Mesendoderm (in vitro differentiated cells): ENCODE results near the gene CEMIP.

Experiments used
- DNase-seq: peaks from one replicate; pipeline ENCODE4 v3.0.0; 2013
- H2AK5ac ChIP-seq: 2 replicates; pipeline ENCODE4 v1.6.1; 2013; ENCODE audit warnings: low read length, inconsistent platforms
- H2BK120ac ChIP-seq: 2 replicates; pipeline ENCODE4 v1.6.1; 2013; ENCODE audit warnings: low read depth, mild to moderate bottlenecking, low read length, moderate library complexity, mixed read lengths
- H2BK15ac ChIP-seq: replicated peaks from 2 replicates; pipeline ENCODE4 v1.6.1; 2013; ENCODE audit warnings: low read depth, mild to moderate bottlenecking, moderate library complexity
- H2BK5ac ChIP-seq: 2 replicates; pipeline ENCODE4 v1.6.1; 2013; ENCODE audit warnings: low read length, inconsistent platforms
- H3K18ac ChIP-seq: 2 replicates; pipeline ENCODE4 v1.6.1; 2013; ENCODE audit warnings: mild to moderate bottlenecking, low read length, mixed read lengths
- H3K23ac ChIP-seq: one replicate; pipeline ENCODE4 v1.6.1; 2013; ENCODE audit warnings: low read length
- H3K27ac ChIP-seq: 2 replicates; pipeline ENCODE4 v1.5.1; 2013; ENCODE audit warnings: low read depth, mild to moderate bottlenecking, inconsistent platforms, low read length, moderate library complexity
- H3K27me3 ChIP-seq: 2 replicates; pipeline ENCODE4 v1.6.1; 2013; ENCODE audit warnings: low read length, control low read depth, mild to moderate bottlenecking, inconsistent platforms; ENCODE audit not compliant: insufficient read depth, poor library complexity
- H3K36me3 ChIP-seq: 2 replicates; pipeline ENCODE4 v1.6.1; 2013; ENCODE audit warnings: low read length, inconsistent platforms; ENCODE audit not compliant: control insufficient read depth, insufficient read depth
- H3K4ac ChIP-seq: one replicate; pipeline ENCODE4 v1.6.1; 2013; ENCODE audit warnings: low read depth, mild to moderate bottlenecking, low read length, moderate library complexity
- H3K4me1 ChIP-seq: 2 replicates; pipeline ENCODE4 v1.6.1; 2013; ENCODE audit warnings: low read depth, low read length, inconsistent platforms; ENCODE audit not compliant: control insufficient read depth
- H3K4me2 ChIP-seq: 2 replicates; pipeline ENCODE4 v1.6.1; 2013; ENCODE audit warnings: low read length
- H3K4me3 ChIP-seq: 2 replicates; pipeline ENCODE4 v1.5.1; 2013; ENCODE audit warnings: mild to moderate bottlenecking, low read length
- H3K56ac ChIP-seq: one replicate; pipeline ENCODE4 v1.6.1; 2013; ENCODE audit warnings: low read length
- H3K79me1 ChIP-seq: 2 replicates; pipeline ENCODE4 v1.6.1; 2013; ENCODE audit warnings: low read length, inconsistent platforms
- H3K79me2 ChIP-seq: 2 replicates; pipeline ENCODE4 v1.6.1; 2013; ENCODE audit warnings: mild to moderate bottlenecking, low read length; ENCODE audit not compliant: control insufficient read depth, insufficient read depth
- H3K9ac ChIP-seq: 2 replicates; pipeline ENCODE4 v1.6.1; 2013; ENCODE audit warnings: low read length, inconsistent platforms
- H4K5ac ChIP-seq: one replicate; pipeline ENCODE4 v1.6.1; 2013; ENCODE audit warnings: low read length
- H4K8ac ChIP-seq: one replicate; pipeline ENCODE4 v1.6.1; 2013; ENCODE audit warnings: low read depth, mild to moderate bottlenecking, control low read depth, low read length, moderate library complexity
- WGBS: extraction: QIAGEN DNeasy Blood & Tissue Kit; methylation state at CpG from one replicate; pipeline ENCODE4 v1.1.7; 2013; ENCODE audit warnings: low lambda C conversion rate, missing lambda C conversion rate; ENCODE audit not compliant: insufficient coverage; ENCODE audit errors: extremely low coverage; 5-methylcytosine and 5-hydroxymethylcytosine counted together

Gene CEMIP

DNA sequence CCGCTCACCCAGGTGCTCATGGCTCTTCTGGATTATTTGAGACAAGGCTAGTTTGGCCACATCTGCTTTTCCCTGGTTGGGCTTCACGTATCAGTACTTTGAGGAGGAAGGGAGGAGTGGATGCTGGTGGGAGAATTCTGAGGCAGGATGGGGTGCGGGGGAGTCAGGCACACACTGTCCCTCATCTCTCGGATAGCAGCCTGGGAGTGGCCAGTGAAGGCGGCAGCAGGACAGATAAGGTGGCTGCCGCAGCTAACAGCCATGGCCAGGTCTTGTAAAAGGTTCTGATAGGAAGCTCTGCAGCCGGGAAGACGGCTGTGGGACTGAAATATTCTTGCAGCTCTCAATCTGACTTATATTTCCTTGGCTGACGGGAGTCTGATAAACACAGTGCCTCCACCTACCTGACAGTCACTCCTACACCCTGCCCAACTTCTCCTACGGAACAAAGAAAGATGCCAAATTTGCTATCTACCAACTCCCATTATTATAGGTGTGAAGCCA is 123.2 kb downstream of the CEMIP start:
- Histone ChIP-seq H3K79me1 (no peaks in the 10 kb centered on the region), H3K27ac (no peak overlapping the region), H2BK120ac (no peak overlapping the region), H3K36me3 (no peaks in the 10 kb centered on the region), H3K4ac (no peak overlapping the region), H3K4me3 (no peak overlapping the region), H3K4me1 (peaks cover 3% of the 10 kb centered on the region), H3K4me2 (no peak overlapping the region), H3K56ac (no peak overlapping the region), H4K8ac (no peak overlapping the region), H4K5ac (no peak overlapping the region), H3K9ac (no peak overlapping the region), H2BK15ac (no peak overlapping the region), H3K23ac (no peak overlapping the region), H3K79me2 (no peaks in the 10 kb centered on the region), H3K18ac (no peak overlapping the region), H2BK5ac (no peak overlapping the region), H3K27me3 (no peaks in the 10 kb centered on the region), H2AK5ac (no peak overlapping the region)
- WGBS = no CpG with 5 or more reads among the region's 10 CpGs
- no peak for DNase-seq

- Histone ChIP-seq H3K36me3 (no peaks in the 10 kb centered on the region), H2AK5ac (no peak overlapping the region)
Measured at GRCh38 chr15:80904998-80905397, 125.8 kb downstream of the CEMIP start.

DNA sequence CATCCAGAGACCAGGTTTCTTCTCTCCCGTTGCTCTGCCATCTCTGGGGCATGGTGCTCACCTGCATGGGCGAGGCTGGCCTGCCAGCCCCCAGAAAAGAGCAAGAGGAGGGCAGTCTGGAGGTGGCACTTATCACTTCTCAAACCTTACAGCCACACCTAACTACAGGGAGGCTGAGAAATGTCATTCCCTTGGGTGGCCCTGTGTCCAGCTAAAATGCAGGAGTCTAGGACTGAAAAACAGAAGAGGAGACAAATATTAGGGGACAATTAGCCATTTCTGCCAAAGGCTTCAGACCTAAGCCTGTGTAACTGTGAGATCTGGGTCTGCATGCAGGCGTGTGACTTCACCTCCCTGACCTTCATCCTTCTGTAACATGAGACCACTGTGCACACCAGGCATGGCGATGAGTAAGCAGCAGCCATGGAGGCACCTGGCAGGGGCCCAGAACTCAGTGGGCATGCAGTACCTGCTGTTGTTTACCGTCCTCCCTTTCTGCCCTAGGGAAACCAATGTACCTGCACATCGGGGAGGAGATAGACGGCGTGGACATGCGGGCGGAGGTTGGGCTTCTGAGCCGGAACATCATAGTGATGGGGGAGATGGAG is 127.1 kb downstream of the CEMIP start:
- H2AK5ac ChIP-seq = no peak overlapping the region
- no peak overlapping the region for H2BK15ac ChIP-seq
- H3K56ac ChIP-seq = no peak overlapping the region
- H3K27me3 ChIP-seq = no peaks in the 10 kb centered on the region
- no CpG with 5 or more reads among the region's 11 CpGs for WGBS
- no peak overlapping the region for H3K18ac ChIP-seq
- no peak overlapping the region for H4K8ac ChIP-seq
- DNase-seq = no peak
- no peak overlapping the region for H3K23ac ChIP-seq
- no peak overlapping the region for H2BK120ac ChIP-seq
- H3K4me2 ChIP-seq = no peak overlapping the region
- no peaks in the 10 kb centered on the region for H3K79me2 ChIP-seq
- H3K9ac ChIP-seq = no peak overlapping the region
- no peak overlapping the region for H3K4me3 ChIP-seq
- H3K36me3 ChIP-seq = no peaks in the 10 kb centered on the region
- H4K5ac ChIP-seq = no peak overlapping the region
- peaks cover 3% of the 10 kb centered on the region for H3K4me1 ChIP-seq
- no peak overlapping the region for H3K27ac ChIP-seq
- no peak overlapping the region for H2BK5ac ChIP-seq
- H3K4ac ChIP-seq = no peak overlapping the region
- no peaks in the 10 kb centered on the region for H3K79me1 ChIP-seq

More at GRCh38 chr15:80904998-80905397, 125.8 kb downstream of the CEMIP start:
- Histone ChIP-seq H3K79me2 (no peaks in the 10 kb centered on the region), H3K56ac (no peak overlapping the region), H3K4me2 (no peak overlapping the region), H2BK5ac (no peak overlapping the region), H3K27me3 (no peaks in the 10 kb centered on the region), H3K27ac (no peak overlapping the region), H3K79me1 (no peaks in the 10 kb centered on the region), H4K5ac (no peak overlapping the region), H3K23ac (no peak overlapping the region), H2BK120ac (no peak overlapping the region), H3K18ac (no peak overlapping the region), H3K4ac (no peak overlapping the region), H4K8ac (no peak overlapping the region), H3K4me1 (peaks cover 3% of the 10 kb centered on the region), H3K9ac (no peak overlapping the region), H3K4me3 (no peak overlapping the region), H2BK15ac (no peak overlapping the region)
- WGBS = no CpG with 5 or more reads among the region's 5 CpGs
- peak; percentile 40 for DNase-seq

- no peak overlapping the region for H3K4me3 ChIP-seq
- H4K5ac ChIP-seq = no peak overlapping the region
- no peak overlapping the region for H2BK15ac ChIP-seq
- H2AK5ac ChIP-seq = no peak overlapping the region
- H3K79me1 ChIP-seq = no peaks in the 10 kb centered on the region
- no peak overlapping the region for H2BK120ac ChIP-seq
- no CpG with 5 or more reads among the region's 1 CpG for whole genome bisulfite sequencing
- no peak overlapping the region for H3K23ac ChIP-seq
- no peaks in the 10 kb centered on the region for H3K27me3 ChIP-seq
- H3K56ac ChIP-seq = no peak overlapping the region
- no peak overlapping the region for H2BK5ac ChIP-seq
- DNase-seq = no peak
- H3K18ac ChIP-seq = no peak overlapping the region
- no peaks in the 10 kb centered on the region for H3K4me1 ChIP-seq
- H3K36me3 ChIP-seq = no peaks in the 10 kb centered on the region
- no peak overlapping the region for H4K8ac ChIP-seq
- no peak overlapping the region for H3K9ac ChIP-seq
- no peak overlapping the region for H3K27ac ChIP-seq
- no peak overlapping the region for H3K4ac ChIP-seq
- no peak overlapping the region for H3K4me2 ChIP-seq
- H3K79me2 ChIP-seq = no peaks in the 10 kb centered on the region
Measured at GRCh38 chr15:80911821-80912220, 132.7 kb downstream of the CEMIP start.

DNA sequence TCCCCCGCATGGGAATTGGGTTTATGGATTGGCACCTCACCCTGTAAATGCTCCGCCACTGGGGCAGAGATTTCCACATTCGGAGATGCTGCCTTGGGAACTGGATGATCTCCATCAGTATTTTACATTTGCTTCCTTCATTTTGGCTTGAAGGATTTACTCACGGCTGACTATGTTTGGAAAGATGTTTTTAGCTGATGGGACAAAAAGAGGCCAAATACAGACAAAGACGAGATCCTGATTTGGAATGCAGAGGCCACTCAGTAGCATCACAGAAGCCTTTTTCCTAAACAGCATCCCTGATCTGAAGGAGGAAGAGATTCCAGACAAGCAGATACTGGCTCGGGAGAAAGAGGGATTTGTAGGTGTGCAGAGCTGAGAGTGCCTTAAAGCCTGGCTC is 133.5 kb downstream of the CEMIP start:
- Histone ChIP-seq H3K9ac (no peak overlapping the region), H3K36me3 (no peaks in the 10 kb centered on the region), H2AK5ac (no peak overlapping the region), H3K79me1 (no peaks in the 10 kb centered on the region), H2BK120ac (no peak overlapping the region), H2BK15ac (no peak overlapping the region), H3K27ac (no peak overlapping the region), H2BK5ac (no peak overlapping the region), H3K79me2 (no peaks in the 10 kb centered on the region), H4K5ac (no peak overlapping the region), H4K8ac (no peak overlapping the region), H3K56ac (no peak overlapping the region), H3K27me3 (no peaks in the 10 kb centered on the region), H3K4ac (no peak overlapping the region), H3K4me3 (no peak overlapping the region), H3K4me1 (no peaks in the 10 kb centered on the region), H3K23ac (no peak overlapping the region), H3K18ac (no peak overlapping the region), H3K4me2 (no peak overlapping the region)
- no peak for DNase-seq
- WGBS = no CpG with 5 or more reads among the region's 6 CpGs

GRCh38 chr15:80913541-80913940 is 134.4 kb downstream of the CEMIP start:
- H3K4me3 ChIP-seq = no peak overlapping the region

More at GRCh38 chr15:80913541-80913940, 134.4 kb downstream of the CEMIP start:
- H3K4ac ChIP-seq = no peak overlapping the region
- no peak overlapping the region for H2BK120ac ChIP-seq
- H3K56ac ChIP-seq = no peak overlapping the region
- no peak overlapping the region for H3K4me2 ChIP-seq
- H3K27me3 ChIP-seq = no peaks in the 10 kb centered on the region
- DNase-seq = no peak
- no CpG with 5 or more reads among the region's 5 CpGs for WGBS
- H3K79me1 ChIP-seq = no peaks in the 10 kb centered on the region
- no peak overlapping the region for H2AK5ac ChIP-seq
- no peak overlapping the region for H3K9ac ChIP-seq
- H2BK15ac ChIP-seq = no peak overlapping the region
- no peak overlapping the region for H4K5ac ChIP-seq
- no peak overlapping the region for H2BK5ac ChIP-seq
- H3K79me2 ChIP-seq = no peaks in the 10 kb centered on the region
- no peak overlapping the region for H4K8ac ChIP-seq
- no peaks in the 10 kb centered on the region for H3K4me1 ChIP-seq
- H3K18ac ChIP-seq = no peak overlapping the region
- H3K36me3 ChIP-seq = no peaks in the 10 kb centered on the region
- no peak overlapping the region for H3K23ac ChIP-seq
- H3K27ac ChIP-seq = no peak overlapping the region
